Effector memory CD8-positive, alpha-beta T cell (primary cell): ENCODE measurements around the gene ALK.

Source experiments
- ATAC-seq: fragments of 150-1000 bp; cut with Tn5 transposase; replicated peaks from 2 replicates; pipeline ENCODE4 v1.10.0; 2021; ENCODE audit warnings: mild to moderate bottlenecking, moderate library complexity
- DNase-seq, 3 experiments: peaks; one replicate each; pipeline ENCODE4 v3.0.0; 2021
- H3K27ac Mint-ChIP-seq, 2 donors: one replicate each; pipeline ENCODE4 v1.8.0; 2022; ENCODE audit warnings: mild to moderate bottlenecking in 2 of 2, mixed read lengths in 2 of 2, moderate library complexity in 2 of 2
- H3K27me3 Mint-ChIP-seq, 2 donors: one replicate each; pipeline ENCODE4 v1.8.0; 2022; ENCODE audit warnings: mixed read lengths in 2 of 2
- H3K36me3 Mint-ChIP-seq: one replicate; pipeline ENCODE4 v1.8.0; 2022; ENCODE audit warnings: mild to moderate bottlenecking, moderate library complexity, mixed read lengths; ENCODE audit not compliant: insufficient read depth
- H3K4me1 Mint-ChIP-seq, 2 donors: one replicate each; pipeline ENCODE4 v1.8.0; 2022; ENCODE audit warnings: low read depth in 2 of 2, mixed read lengths in 2 of 2
- H3K4me3 Mint-ChIP-seq, 2 donors: one replicate each; pipeline ENCODE4 v1.8.0; 2022; ENCODE audit warnings: mild to moderate bottlenecking in 2 of 2, mixed read lengths in 2 of 2, moderate library complexity in 2 of 2
- H3K9me3 Mint-ChIP-seq, 2 donors: one replicate each; pipeline ENCODE4 v1.8.0; 2022; ENCODE audit warnings: mixed read lengths in 2 of 2

ALK gene

GRCh38 chr2:29579495-29580169, 341.8 kb downstream of the ALK start:
- ATAC-seq = no peak
- no peaks in the 10 kb centered on the region for H3K36me3 Mint-ChIP-seq
- H3K27me3 Mint-ChIP-seq = peaks cover 31 to 91% of the 10 kb centered on the region in 2 donors
- no peak overlapping the region for H3K4me3 Mint-ChIP-seq
- no peak for DNase-seq
- H3K9me3 Mint-ChIP-seq = no peaks in the 10 kb centered on the region
- H3K27ac Mint-ChIP-seq = no peak overlapping the region
- no peaks in the 10 kb centered on the region for H3K4me1 Mint-ChIP-seq

- Mint-ChIP-seq H3K4me3 (no peak overlapping the region), H3K4me1 (no peaks in the 10 kb centered on the region), H3K27ac (no peak overlapping the region), H3K27me3 (peaks cover 31 to 91% of the 10 kb centered on the region in 2 donors), H3K36me3 (no peaks in the 10 kb centered on the region), H3K9me3 (no peaks in the 10 kb centered on the region)
- no peak for DNase-seq
- no peak for ATAC-seq
These were observed 343.2 kb downstream of the ALK start for GRCh38 chr2:29578084-29578598.

- H3K4me1 Mint-ChIP-seq = no peaks in the 10 kb centered on the region
- no peak overlapping the region for H3K4me3 Mint-ChIP-seq
- no peak overlapping the region for H3K27ac Mint-ChIP-seq
- no peaks in the 10 kb centered on the region for H3K36me3 Mint-ChIP-seq
- no peaks in the 10 kb centered on the region for H3K9me3 Mint-ChIP-seq
- ATAC-seq (no peak), DNase-seq (no peak)
- H3K27me3 Mint-ChIP-seq = peaks cover 31 to 89% of the 10 kb centered on the region in 2 donors
These were observed 345.2 kb downstream of the ALK start for GRCh38 chr2:29576231-29576630.

GRCh38 chr2:29575370-29575890, 346.0 kb downstream of the ALK start:
- ATAC-seq = no peak
- Mint-ChIP-seq H3K4me1 (no peaks in the 10 kb centered on the region), H3K4me3 (no peak overlapping the region), H3K27me3 (peaks cover 28 to 85% of the 10 kb centered on the region in 2 donors), H3K9me3 (no peaks in the 10 kb centered on the region), H3K36me3 (no peaks in the 10 kb centered on the region), H3K27ac (no peak overlapping the region)
- DNase-seq = no peak

- H3K27me3 Mint-ChIP-seq = peaks cover 23 to 76% of the 10 kb centered on the region in 2 donors
- ATAC-seq = no peak
- H3K27ac Mint-ChIP-seq = no peak overlapping the region
- H3K4me3 Mint-ChIP-seq = no peak overlapping the region
- no peaks in the 10 kb centered on the region for H3K9me3 Mint-ChIP-seq
- DNase-seq = no peak
- no peaks in the 10 kb centered on the region for H3K4me1 Mint-ChIP-seq
- no peaks in the 10 kb centered on the region for H3K36me3 Mint-ChIP-seq
These were observed 347.8 kb downstream of the ALK start for GRCh38 chr2:29573612-29574011.

GRCh38 chr2:29573147-29573546, 348.2 kb downstream of the ALK start:
- no peak overlapping the region for H3K4me3 Mint-ChIP-seq
- H3K27me3 Mint-ChIP-seq = peaks cover 22 to 76% of the 10 kb centered on the region in 2 donors
- no peaks in the 10 kb centered on the region for H3K4me1 Mint-ChIP-seq
- no peaks in the 10 kb centered on the region for H3K36me3 Mint-ChIP-seq
- no peak overlapping the region for H3K27ac Mint-ChIP-seq
- H3K9me3 Mint-ChIP-seq = no peaks in the 10 kb centered on the region
- ATAC-seq = no peak
- no peak for DNase-seq

- H3K4me3 Mint-ChIP-seq = no peak overlapping the region
- H3K9me3 Mint-ChIP-seq = no peaks in the 10 kb centered on the region
- no peak overlapping the region for H3K27ac Mint-ChIP-seq
- H3K4me1 Mint-ChIP-seq = no peaks in the 10 kb centered on the region
- peaks cover 30 to 64% of the 10 kb centered on the region in 2 donors for H3K27me3 Mint-ChIP-seq
- H3K36me3 Mint-ChIP-seq = no peaks in the 10 kb centered on the region
- DNase-seq (no peak), ATAC-seq (no peak)
These were observed 350.8 kb downstream of the ALK start for GRCh38 chr2:29570539-29570938.

GRCh38 chr2:29567906-29568520, 353.4 kb downstream of the ALK start:
- no peaks in the 10 kb centered on the region for H3K9me3 Mint-ChIP-seq
- H3K27ac Mint-ChIP-seq = no peak overlapping the region
- H3K4me1 Mint-ChIP-seq = peaks cover 0 to 2% of the 10 kb centered on the region in 2 donors
- peaks cover 49 to 66% of the 10 kb centered on the region in 2 donors for H3K27me3 Mint-ChIP-seq
- DNase-seq (no peak), ATAC-seq (no peak)
- no peak overlapping the region for H3K4me3 Mint-ChIP-seq
- no peaks in the 10 kb centered on the region for H3K36me3 Mint-ChIP-seq

GRCh38 chr2:29563697-29564096, 357.7 kb downstream of the ALK start:
- Mint-ChIP-seq H3K4me3 (no peak overlapping the region), H3K27me3 (peaks cover 41 to 49% of the 10 kb centered on the region in 2 donors), H3K4me1 (peaks cover 0 to 2% of the 10 kb centered on the region in 2 donors), H3K9me3 (no peaks in the 10 kb centered on the region), H3K27ac (no peak overlapping the region), H3K36me3 (no peaks in the 10 kb centered on the region)
- no peak for ATAC-seq
- DNase-seq = no peak

GRCh38 chr2:29562896-29563295, 358.5 kb downstream of the ALK start:
- no peak overlapping the region for H3K27ac Mint-ChIP-seq
- no peak for DNase-seq
- no peaks in the 10 kb centered on the region for H3K9me3 Mint-ChIP-seq
- H3K36me3 Mint-ChIP-seq = no peaks in the 10 kb centered on the region
- H3K4me1 Mint-ChIP-seq = peaks cover 0 to 2% of the 10 kb centered on the region in 2 donors
- H3K27me3 Mint-ChIP-seq = peaks cover 43 to 49% of the 10 kb centered on the region in 2 donors
- no peak for ATAC-seq
- no peak overlapping the region for H3K4me3 Mint-ChIP-seq

- H3K27ac Mint-ChIP-seq = no peak overlapping the region
These were observed 359.1 kb downstream of the ALK start for GRCh38 chr2:29562319-29562718.

GRCh38 chr2:29561628-29562027, 359.8 kb downstream of the ALK start:
- ATAC-seq = no peak
- H3K4me1 Mint-ChIP-seq = peaks cover 0 to 2% of the 10 kb centered on the region in 2 donors
- no peak overlapping the region for H3K27ac Mint-ChIP-seq
- peaks cover 43 to 45% of the 10 kb centered on the region in 2 donors for H3K27me3 Mint-ChIP-seq
- H3K4me3 Mint-ChIP-seq = no peak overlapping the region
- no peaks in the 10 kb centered on the region for H3K36me3 Mint-ChIP-seq
- DNase-seq = no peak
- no peaks in the 10 kb centered on the region for H3K9me3 Mint-ChIP-seq

More at GRCh38 chr2:29562319-29562718, 359.1 kb downstream of the ALK start:
- Mint-ChIP-seq H3K4me3 (no peak overlapping the region), H3K9me3 (no peaks in the 10 kb centered on the region), H3K36me3 (no peaks in the 10 kb centered on the region), H3K4me1 (peaks cover 0 to 2% of the 10 kb centered on the region in 2 donors), H3K27me3 (peaks cover 43 to 44% of the 10 kb centered on the region in 2 donors)
- DNase-seq (no peak), ATAC-seq (no peak)

- no peak for ATAC-seq
- Mint-ChIP-seq H3K36me3 (no peaks in the 10 kb centered on the region), H3K4me3 (no peak overlapping the region), H3K4me1 (peaks cover 0 to 2% of the 10 kb centered on the region in 2 donors), H3K27me3 (peaks cover 42 to 43% of the 10 kb centered on the region in 2 donors), H3K9me3 (no peaks in the 10 kb centered on the region), H3K27ac (no peak overlapping the region)
- no peak for DNase-seq
These were observed 360.2 kb downstream of the ALK start for GRCh38 chr2:29561181-29561580.

GRCh38 chr2:29560566-29560965, 360.8 kb downstream of the ALK start:
- ATAC-seq (no peak), DNase-seq (no peak)

More at GRCh38 chr2:29560566-29560965, 360.8 kb downstream of the ALK start:
- no peak overlapping the region for H3K27ac Mint-ChIP-seq
- peaks cover 42 to 43% of the 10 kb centered on the region in 2 donors for H3K27me3 Mint-ChIP-seq
- no peaks in the 10 kb centered on the region for H3K9me3 Mint-ChIP-seq
- no peaks in the 10 kb centered on the region for H3K36me3 Mint-ChIP-seq
- H3K4me1 Mint-ChIP-seq = peaks cover 0 to 2% of the 10 kb centered on the region in 2 donors
- no peak overlapping the region for H3K4me3 Mint-ChIP-seq
